NOMO-1 treated with DMSO at 0.1 percent for 48 hours (cell line): Measurements from ENCODE around the gene TNS3.
"Not testable (repeated sequence)": the region's sequence is repeated elsewhere in the genome, so short reads cannot be mapped to it uniquely, and the experiment has no call there.

Experiments used
- DNase-seq: peaks from one replicate; lab custom pipeline; 2025; ENCODE audit not compliant: unreplicated experiment; lab: John Stamatoyannopoulos, UW

Gene TNS3

GRCh38 chr7:47543056-47543455 lies 38.9 kb downstream of the TNS3 start:
- no peak for DNase-seq

GRCh38 chr7:47542051-47542450 lies 39.9 kb downstream of the TNS3 start:
- no peak for DNase-seq

GRCh38 chr7:47541485-47541884 lies 40.4 kb downstream of the TNS3 start:
- DNase-seq, result not testable (repeated sequence)

GRCh38 chr7:47540387-47541350 lies 41.2 kb downstream of the TNS3 start:
- DNase-seq, result no peak

GRCh38 chr7:47540053-47540386 lies 41.9 kb downstream of the TNS3 start:
- no peak for DNase-seq

- DNase-seq, result no peak
These were observed 42.4 kb downstream of the TNS3 start for GRCh38 chr7:47539398-47540052.

- no peak for DNase-seq
These were observed 43.0 kb downstream of the TNS3 start for GRCh38 chr7:47538846-47539311.

GRCh38 chr7:47537716-47538675 lies 43.9 kb downstream of the TNS3 start:
- DNase-seq, result no peak

- no peak for DNase-seq
These were observed 45.0 kb downstream of the TNS3 start for GRCh38 chr7:47536661-47537611.

- no peak for DNase-seq
These were observed 45.9 kb downstream of the TNS3 start for GRCh38 chr7:47535704-47536628.

- DNase-seq, result no peak
These were observed 46.7 kb downstream of the TNS3 start for GRCh38 chr7:47535035-47535703.

- no peak for DNase-seq
These were observed 47.4 kb downstream of the TNS3 start for GRCh38 chr7:47534322-47535034.

- no peak for DNase-seq
These were observed 50.1 kb downstream of the TNS3 start for GRCh38 chr7:47531584-47532492.

- no peak for DNase-seq
These were observed 51.9 kb downstream of the TNS3 start for GRCh38 chr7:47529826-47530555.

GRCh38 chr7:47529405-47529804 lies 52.5 kb downstream of the TNS3 start:
- no peak for DNase-seq

- DNase-seq, result no peak
These were observed 53.4 kb downstream of the TNS3 start for GRCh38 chr7:47528471-47528870.
